GM18499 (cell line): ENCODE data around the gene WNT1.

ENCODE experiments used
- ATAC-seq: cut with Tn5 transposase; IDR thresholded peaks from one replicate; pipeline ENCODE4 v1.9.1; 2021; ENCODE audit warnings: moderate number of reproducible peaks; ENCODE audit not compliant: insufficient read depth, unreplicated experiment

Gene WNT1

GRCh38 chr12:48978291-48978740 is at the start of gene WNT1:
WNT1 (plus strand) TSS chr12:48978322; CDS start chr12:48978651, 329 bp downstream.
- ATAC-seq = no peak

- ATAC-seq = no peak
Measured at GRCh38 chr12:48929551-48929950, 48.6 kb upstream of the WNT1 start.

GRCh38 chr12:48930475-48930874 is 47.6 kb upstream of the WNT1 start:
- no peak for ATAC-seq

- no peak for ATAC-seq
Measured at GRCh38 chr12:48932878-48933277, 45.2 kb upstream of the WNT1 start.

- ATAC-seq = no peak
Measured at GRCh38 chr12:48933664-48934311, 44.3 kb upstream of the WNT1 start.

GRCh38 chr12:48934312-48934706 is 43.8 kb upstream of the WNT1 start:
- ATAC-seq = no peak

GRCh38 chr12:48936379-48936979 is 41.6 kb upstream of the WNT1 start:
- ATAC-seq = no peak

GRCh38 chr12:48937170-48937569 is 41.0 kb upstream of the WNT1 start:
- no peak for ATAC-seq

GRCh38 chr12:48938805-48939204 is 39.3 kb upstream of the WNT1 start:
- ATAC-seq = no peak

GRCh38 chr12:48940181-48940580 is 37.9 kb upstream of the WNT1 start:
- no peak for ATAC-seq

GRCh38 chr12:48943221-48943620 is 34.9 kb upstream of the WNT1 start:
- ATAC-seq = no peak

GRCh38 chr12:48946205-48946604 is 31.9 kb upstream of the WNT1 start:
- ATAC-seq = no peak

GRCh38 chr12:48946943-48947342 is 31.2 kb upstream of the WNT1 start:
- ATAC-seq = no peak

GRCh38 chr12:48947727-48948126 is 30.4 kb upstream of the WNT1 start:
- no peak for ATAC-seq

GRCh38 chr12:48952691-48953090 is 25.4 kb upstream of the WNT1 start:
- ATAC-seq = no peak

- no peak for ATAC-seq
Measured at GRCh38 chr12:48954061-48954460, 24.1 kb upstream of the WNT1 start.

- no peak for ATAC-seq
Measured at GRCh38 chr12:48954841-48955501, 23.2 kb upstream of the WNT1 start.

GRCh38 chr12:48956279-48957140 is 21.6 kb upstream of the WNT1 start:
- ATAC-seq = no peak

GRCh38 chr12:48957141-48958048 is 20.7 kb upstream of the WNT1 start, which contains the start of gene ARF3:
ARF3 (minus strand) TSS chr12:48957487; CDS start chr12:48941095, 16,392 bp downstream.
- no peak for ATAC-seq

GRCh38 chr12:48958049-48958388 is 20.1 kb upstream of the WNT1 start:
- no peak for ATAC-seq
